ENCODE measurements around the gene PLIN4.
A peak's percentile ranks its signal among the peaks of the same experiment; 100 is the strongest.
"Not testable (repeated sequence)": the region's sequence is repeated elsewhere in the genome, so short reads cannot be mapped to it uniquely, and the experiment has no call there.

The PLIN4 gene, protein sequence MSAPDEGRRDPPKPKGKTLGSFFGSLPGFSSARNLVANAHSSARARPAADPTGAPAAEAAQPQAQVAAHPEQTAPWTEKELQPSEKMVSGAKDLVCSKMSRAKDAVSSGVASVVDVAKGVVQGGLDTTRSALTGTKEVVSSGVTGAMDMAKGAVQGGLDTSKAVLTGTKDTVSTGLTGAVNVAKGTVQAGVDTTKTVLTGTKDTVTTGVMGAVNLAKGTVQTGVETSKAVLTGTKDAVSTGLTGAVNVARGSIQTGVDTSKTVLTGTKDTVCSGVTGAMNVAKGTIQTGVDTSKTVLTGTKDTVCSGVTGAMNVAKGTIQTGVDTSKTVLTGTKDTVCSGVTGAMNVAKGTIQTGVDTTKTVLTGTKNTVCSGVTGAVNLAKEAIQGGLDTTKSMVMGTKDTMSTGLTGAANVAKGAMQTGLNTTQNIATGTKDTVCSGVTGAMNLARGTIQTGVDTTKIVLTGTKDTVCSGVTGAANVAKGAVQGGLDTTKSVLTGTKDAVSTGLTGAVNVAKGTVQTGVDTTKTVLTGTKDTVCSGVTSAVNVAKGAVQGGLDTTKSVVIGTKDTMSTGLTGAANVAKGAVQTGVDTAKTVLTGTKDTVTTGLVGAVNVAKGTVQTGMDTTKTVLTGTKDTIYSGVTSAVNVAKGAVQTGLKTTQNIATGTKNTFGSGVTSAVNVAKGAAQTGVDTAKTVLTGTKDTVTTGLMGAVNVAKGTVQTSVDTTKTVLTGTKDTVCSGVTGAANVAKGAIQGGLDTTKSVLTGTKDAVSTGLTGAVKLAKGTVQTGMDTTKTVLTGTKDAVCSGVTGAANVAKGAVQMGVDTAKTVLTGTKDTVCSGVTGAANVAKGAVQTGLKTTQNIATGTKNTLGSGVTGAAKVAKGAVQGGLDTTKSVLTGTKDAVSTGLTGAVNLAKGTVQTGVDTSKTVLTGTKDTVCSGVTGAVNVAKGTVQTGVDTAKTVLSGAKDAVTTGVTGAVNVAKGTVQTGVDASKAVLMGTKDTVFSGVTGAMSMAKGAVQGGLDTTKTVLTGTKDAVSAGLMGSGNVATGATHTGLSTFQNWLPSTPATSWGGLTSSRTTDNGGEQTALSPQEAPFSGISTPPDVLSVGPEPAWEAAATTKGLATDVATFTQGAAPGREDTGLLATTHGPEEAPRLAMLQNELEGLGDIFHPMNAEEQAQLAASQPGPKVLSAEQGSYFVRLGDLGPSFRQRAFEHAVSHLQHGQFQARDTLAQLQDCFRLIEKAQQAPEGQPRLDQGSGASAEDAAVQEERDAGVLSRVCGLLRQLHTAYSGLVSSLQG (N-terminal part only)

DNA sequence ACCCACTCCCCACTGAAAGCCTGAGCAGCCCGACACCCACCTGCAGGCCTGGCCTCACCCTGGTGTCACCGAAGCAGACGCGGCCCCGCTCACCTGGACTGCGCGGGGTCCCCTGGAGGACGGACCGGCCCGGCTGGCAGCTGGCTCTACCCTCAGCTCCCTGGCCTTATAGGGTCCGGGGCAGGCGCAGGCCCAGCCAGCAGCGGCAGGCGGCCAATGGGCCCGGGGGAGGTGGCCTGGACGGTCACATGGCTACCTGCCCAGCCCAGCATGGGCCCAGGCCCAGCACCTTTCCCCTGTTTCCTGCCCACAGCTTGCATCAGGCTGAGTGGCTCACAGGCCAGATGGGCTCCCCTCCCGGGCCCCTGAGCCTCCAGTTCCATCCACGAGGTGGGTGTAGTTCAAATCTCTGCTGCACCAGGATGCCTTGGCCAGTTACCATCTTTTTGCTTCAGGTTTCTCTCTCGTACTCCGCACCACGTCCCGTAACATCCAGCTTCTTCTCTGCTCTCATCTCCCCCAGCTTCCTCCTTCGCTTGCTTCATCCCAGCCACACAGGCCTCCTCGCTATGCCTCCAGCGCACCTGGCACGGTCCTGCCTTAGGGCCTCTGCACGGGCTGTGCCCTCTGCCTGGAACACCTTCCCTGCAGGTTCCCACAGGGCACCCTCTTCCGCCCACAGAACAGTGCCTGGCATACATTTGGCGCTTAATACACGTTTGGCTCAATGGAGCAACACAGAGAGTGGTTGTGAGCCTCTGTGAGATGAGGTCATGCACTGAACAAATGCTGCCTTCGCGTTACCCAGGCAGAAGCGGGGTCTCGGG is at the start of gene PLIN4:
Gene PLIN4, minus strand, starts transcription at position 142 of the 827 bp plus-strand sequence. CDS start 214 bp downstream, outside the sequence.
- peak in 1 of 2 experiments; percentile 35 for DNase-seq

DNA sequence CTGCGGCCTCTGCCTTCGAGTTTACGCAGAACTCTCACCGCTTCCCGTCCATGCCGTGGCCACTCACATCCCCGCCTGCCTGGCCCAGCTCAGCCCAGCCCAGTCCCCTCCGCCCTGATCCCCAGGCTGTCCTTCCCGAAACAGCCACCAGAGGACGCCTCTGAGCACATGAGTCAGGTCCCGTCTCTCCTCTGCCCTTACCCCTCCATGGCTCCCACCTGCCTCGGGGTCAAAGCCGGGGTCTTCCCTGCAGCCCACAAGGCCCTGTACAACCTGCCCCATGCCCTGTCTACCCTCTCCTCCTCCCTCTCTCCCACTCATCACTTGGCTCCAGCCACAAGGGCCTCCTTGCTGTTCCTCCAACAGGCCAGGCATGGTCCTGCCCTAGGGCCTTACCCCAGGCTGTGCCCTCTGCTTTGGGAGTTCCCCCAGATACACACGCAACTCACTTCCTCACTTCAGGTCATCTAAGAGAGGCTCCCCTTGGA is 49.3 kb upstream of the PLIN4 start:
- peak; percentile 50 to 70 for DNase-seq

DNA sequence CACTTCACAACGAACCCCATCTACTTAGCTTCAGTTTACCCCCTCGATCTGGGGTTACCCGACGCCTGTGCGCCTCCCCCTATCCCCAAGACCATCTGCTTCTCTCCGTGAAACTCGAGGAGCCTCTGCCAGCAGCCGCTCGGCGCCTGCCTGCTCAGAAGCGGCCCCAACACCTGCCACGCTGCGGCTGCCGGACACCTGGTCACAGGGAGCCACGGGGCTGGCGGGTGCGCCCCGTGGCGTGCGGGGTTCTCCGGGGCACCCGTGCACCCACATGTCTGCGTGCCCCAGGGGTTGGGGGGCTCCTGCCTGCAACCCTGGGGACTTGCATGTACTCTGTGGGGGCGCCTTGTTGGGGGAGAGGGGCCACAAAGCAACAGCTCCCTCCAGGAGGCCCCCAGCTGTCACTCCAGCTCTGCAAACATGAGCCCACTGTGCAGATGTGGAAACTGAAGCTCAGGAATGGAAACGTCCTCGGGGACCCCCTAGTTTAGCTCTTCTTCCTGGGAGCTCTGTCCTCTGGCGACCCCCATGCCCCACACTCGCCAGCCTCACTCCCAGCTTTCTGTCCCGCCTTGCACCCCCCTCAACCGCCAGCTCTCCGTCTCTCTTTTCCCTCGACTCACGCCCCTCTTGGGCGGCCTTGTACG is 48.2 kb upstream of the PLIN4 start:
- DNase-seq: peak; percentile 48 to 82

DNA sequence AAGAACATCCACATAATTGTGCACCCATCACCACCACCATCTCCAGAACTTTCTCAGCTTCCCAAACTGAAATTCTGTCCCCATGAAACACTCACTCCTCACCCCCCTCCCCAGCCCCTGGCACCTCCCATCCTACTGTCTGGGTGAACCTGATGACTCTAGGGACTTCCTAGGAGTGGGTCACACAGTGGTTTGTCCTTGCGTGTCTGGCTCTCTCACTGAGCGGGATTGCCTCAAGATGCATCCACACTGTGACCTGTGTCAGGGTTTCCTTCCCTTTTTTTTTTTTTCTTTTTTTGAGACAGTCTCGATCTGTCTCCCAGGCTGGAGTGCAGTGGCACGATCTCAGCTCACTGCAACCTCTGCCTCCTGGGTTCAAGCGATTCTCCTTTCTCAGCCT is 45.3 kb upstream of the PLIN4 start:
- not testable (repeated sequence) for DNase-seq

DNA sequence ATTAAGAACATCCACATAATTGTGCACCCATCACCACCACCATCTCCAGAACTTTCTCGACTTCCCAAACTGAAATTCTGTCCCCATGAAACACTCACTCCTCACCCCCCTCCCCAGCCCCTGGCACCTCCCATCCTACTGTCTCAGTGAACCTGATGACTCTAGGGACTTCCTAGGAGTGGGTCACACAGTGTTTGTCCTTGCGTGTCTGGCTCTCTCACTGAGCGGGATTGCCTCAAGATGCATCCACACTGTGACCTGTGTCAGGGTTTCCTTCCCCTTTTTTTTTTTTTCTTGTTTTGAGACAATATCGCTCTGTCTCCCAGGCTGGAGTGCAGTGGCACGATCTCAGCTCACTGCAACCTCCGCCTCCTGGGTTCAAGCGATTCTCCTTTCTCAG is 43.8 kb upstream of the PLIN4 start:
- DNase-seq: not testable (repeated sequence)

DNA sequence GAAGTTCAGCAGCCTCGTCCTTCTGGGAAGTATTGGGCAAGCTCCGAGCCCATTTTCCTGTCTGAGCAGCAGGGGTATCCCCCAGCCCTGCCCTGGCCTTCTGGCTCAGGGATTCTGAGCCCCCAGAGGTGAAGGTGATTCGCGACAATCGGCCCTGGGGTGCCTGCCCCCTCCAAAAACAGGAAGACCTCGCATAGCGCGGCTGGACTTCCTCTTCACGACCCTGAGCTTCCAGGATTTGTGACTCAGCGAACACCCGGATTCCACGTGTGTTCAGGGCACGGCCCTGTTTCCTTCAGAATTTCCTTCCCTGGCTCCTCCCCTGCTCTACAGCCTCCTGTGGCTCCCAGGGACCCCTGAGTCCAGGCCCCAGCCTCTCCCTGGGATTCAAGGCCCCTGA is 41.3 kb upstream of the PLIN4 start, which contains the start of gene SEMA6B:
Gene SEMA6B, minus strand, starts transcription at position 116 of the 400 bp plus-strand sequence. CDS start 1,227 bp downstream, outside the sequence.
- no peak for DNase-seq

DNA sequence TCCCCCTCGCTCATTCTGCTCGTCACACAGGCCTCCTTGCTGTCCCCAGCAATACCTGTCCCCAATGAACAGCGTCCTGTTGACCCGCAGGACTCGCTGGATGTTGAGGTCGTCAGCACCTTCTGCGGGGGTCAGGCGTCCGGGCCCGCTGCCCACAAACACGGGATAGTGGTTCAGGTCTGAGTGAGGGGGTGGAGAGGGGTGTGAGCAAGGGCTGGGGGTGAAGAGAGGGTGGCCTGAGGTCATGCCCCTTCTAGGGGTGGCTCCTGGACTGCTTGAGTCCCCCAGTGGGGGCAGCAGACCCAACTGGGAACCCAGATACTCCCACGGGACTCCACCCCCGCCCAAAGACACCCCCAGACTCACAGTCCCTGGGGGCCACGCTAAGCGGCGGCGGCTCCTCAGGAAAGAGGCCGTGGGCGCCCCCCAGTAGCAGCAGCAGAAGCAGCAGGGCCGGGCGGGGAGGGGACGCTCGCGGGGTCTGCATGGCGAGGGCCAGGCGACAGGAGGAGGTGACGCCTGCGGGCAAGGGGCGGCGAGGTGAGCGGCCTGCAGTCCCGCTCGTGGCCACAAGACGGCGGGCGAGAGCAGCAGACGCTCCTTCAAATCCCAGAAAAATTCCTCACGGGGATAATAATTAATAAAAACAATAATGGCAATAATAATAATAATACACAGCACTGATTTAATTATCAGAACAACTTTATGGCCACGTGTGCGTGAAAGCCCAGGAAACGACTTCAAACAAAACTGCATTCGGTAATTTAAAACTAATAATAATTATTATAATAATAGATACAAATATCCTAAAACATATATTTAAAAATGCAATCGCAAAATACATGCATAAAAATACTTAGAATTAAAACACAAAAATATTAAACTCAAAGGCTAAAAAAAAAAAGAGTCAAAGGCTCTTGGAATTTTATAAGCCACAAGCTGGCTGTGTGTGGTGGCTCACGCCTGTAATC is 40.0 kb upstream of the PLIN4 start:
- no peak for DNase-seq

DNA sequence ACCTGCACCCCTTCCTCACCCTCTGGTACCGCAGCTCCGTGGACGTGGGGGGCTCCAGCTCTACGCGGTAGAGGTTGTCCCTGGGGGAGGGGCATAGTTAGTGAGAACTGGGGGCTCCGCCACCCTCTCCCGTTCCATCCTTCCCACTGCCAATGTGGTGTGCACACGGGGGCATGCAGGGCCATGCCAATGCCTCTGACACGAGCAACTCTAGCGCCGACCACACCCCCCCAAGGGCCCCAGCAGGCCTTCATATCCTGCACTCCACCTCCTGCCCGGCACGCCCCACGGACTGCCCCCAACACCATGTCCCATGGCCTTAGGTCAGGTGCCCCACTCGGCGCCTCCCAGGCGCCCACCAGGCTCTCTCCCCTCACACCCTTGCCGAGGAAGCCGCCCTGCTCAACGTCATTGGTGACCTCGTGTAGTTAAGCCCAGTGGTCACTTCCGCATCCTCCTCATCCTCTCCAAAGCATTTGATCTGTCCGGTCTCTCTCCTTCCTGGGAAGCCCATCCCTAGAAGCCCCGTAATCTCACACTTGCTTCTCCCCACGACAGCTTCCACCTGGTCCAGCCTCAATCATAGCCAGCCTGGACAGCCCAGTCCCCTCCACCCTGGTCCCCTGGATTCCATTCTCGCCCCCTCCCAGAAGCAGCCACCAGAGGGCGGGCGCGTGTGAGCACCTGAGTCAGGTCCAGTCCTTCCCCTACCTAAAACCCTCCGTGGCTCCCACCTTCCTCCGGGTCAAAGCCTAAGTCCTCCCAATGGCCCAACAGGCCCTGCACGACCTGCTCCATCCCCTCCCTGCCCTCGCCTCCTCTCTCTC is 39.1 kb upstream of the PLIN4 start:
- no peak for DNase-seq

DNA sequence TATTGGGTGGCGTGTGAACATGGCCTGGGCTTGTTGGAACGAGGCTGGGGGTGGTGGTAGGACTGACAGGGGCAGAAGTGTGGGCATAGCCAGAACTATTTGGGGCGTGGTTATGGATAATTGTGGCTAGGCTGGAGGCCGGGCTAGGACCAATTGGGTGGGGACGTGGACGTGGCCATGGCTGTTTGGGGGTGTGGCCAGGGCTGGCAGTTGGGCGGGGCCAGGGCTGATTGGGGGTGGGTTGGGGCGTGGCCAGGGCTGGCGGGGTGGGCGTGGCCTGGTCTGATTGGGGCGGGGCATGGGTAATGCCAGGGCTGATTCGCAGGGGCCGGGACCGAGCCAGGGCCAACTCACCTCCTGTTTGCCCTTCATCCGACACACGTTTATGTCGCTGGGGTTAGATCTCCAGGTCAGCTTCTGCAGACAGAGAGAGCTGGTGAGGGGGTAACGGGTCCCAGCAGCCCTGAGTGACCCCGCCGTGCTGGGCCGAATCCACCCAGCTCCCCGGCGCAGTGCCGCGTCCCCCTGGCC is 38.4 kb upstream of the PLIN4 start:
- DNase-seq: no peak

DNA sequence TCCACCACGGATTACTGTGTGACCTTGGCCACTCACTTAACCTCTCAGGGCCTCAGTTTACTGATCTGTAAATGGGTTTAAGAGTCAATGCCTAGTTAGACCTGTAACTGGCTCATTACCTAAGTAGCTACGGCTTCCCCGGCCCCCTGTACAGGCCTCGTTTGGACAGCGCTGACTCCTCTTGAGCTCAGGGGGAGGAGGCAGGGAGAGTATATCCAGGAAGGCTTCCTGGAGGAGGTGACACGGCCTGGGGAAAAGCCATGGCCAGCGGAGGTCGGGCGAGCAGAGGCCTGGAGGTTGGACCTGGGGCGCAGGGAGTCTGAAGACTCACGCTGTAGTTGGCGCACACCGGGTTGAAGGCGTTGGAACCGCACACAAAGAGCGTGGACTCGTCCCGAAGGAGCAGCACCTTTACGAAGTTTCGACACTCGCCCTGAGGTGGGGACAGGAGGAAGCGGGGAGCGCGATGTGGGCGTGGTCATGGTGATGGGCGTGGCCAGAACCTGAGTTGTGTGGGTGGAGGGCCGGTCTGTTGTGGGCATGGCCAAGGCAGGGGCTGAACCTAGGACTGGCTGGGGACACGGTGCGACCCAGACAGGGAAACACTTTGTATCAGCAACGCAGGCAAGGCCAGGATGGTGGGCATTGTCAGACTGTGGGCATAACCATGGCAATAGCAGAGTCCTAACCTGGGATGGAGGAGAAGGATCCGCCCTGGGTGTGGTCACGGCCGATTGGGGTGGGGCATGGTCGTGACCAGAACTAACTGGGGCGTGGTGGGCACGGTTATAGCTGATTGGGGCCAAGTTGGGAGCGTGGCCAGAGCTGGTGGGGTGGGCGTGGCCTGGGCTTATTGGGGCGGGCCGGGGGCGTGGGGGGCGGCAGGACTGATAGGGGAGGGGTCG is 37.6 kb upstream of the PLIN4 start:
- no peak for DNase-seq

DNA sequence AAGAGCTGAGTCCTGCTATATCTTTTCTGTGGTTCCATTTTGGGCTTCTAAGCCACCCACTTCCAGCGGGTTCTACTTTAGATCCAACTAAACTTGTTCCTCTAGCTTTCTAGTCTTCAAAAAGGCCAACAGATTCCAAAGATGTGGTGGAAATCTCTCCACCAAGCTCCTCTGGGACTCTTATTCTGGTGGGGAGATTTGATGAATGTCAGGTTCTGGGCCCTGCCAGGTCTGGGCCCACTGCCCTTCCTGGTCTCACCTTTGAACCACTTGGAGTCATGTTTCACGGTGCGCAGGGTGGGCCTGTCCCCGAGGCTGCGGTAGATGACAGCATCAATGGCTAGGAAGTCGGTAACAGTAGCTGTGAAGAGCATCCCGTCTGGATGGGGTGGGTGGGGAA is 36.4 kb upstream of the PLIN4 start:
- no peak for DNase-seq

DNA sequence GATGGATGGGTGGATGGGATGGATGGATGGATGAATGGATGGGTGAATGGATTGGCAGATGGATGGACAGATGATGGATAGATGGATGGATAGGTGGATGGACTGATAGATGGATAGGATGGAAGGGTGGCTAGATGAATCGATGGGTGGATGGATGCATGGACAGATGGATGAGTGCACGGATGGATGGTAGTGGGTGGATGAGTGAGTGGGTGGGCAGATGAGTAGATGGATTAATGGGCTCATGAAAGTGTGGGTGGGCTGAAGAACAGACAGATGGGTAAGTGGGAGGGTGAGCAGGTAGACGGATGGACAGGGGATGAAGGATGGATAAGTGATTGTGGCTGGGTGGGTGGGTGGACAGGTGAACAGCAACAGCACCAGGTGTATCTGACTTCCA is 35.5 kb upstream of the PLIN4 start:
- DNase-seq: no peak

DNA sequence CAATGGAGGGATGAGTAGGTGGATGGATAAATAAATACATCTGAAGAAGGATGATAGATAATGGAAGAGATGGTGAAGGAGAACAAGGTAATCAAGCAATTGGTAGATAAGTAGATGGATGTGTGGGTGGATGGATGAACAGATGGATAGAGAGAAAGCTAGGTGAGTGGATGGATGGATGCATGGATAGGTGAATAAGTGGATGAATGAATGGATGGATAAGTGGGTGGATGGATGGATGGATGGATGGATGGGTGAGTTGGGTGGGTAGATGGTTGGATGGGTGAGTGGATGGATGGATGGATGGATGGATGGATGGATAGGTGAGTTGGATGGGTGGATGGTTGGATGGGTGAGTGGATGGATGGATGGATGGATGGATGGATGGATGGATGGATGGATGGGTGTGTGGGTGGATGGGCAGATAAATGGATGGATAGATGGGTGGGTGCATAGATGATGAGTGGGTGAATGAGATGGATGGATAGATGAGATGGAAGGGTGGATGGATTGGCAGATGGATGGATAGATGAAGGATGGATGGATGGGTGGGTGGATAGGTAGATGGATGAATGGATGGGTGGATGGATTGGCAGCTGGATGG is 34.9 kb upstream of the PLIN4 start:
- no peak for DNase-seq

DNA sequence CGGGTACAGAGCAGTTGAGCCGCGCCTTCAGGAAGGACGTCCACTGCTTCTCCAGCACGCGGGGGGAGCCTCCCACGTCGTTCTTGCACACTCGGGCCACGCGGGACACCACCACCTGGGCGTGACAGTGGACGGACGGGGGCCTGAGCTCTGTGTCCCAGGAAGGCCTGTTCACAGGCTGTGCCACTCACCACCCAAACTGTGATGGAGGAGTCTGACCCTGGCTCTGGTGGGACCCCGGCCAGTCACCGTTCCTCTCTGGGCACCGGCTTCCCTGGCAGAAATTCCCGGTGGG is 34.2 kb upstream of the PLIN4 start:
- no peak for DNase-seq

DNA sequence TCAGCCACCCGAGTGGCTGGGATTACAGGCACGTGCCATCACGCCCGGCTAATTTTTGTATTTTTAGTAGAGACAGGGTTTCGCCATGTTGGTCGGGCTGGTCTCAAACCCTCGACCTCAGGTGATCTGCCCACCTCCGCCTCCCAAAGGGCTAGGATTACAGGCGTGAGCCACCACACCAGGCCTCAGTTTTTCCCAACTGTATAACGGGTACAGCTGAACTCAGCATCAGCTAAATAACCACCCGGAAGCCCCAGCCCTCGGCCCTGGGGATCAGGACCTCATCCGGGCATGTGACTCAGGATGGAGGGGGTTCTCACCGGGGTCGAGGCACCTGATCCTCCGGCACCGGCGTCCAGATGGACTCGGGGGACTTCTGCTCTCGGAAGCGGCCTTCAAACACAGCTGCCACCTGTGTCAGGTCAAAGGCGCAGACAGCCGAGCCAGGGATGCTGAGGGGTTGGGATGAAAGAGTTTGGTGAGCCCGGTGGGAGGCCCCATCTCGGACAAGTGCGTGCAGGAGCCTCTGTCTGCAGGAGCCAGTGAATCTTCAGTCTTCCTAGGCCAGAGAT is 32.3 kb upstream of the PLIN4 start:
- DNase-seq: no peak

DNA sequence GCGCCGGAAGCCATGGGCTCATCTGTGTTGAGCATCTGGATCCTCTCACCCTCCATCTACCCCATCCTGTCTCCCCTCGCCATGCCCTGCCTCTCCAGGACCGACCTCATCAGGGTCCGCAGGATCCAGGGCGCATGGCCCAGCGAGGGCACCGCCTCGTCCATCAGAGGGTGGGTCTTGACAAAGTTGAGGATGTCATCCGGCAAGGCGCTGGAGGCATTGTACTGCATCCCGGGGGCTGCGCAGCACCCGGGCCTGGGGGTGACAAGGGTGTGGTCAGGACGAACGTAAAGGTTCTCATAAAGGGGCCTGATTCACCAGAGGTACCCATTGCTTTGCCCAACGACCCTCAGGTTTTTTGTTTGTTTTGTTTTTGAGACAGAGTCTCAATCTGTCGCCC is 31.7 kb upstream of the PLIN4 start:
- DNase-seq: no peak

DNA sequence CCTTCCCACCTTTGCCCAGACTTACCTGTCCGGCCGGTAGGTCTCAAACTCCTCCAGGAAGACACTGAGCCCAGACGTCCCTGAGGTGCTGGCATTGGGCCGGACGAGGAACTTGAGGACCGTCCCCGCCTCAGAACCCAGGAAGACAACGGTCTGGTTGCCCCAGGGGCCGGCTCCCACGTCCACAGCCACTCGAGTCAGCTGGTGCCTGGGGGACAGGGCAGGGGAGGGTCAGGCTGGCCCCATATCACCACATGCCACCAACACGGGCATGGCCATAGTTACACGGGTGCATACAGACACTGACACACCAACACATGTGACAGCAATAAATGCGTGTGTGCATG is 29.9 kb upstream of the PLIN4 start:
- DNase-seq: no peak

All from NCI-H524 (cell line).